Caki2 (cell line): ENCODE results near the gene USP12. TPM values are rescaled to one million over a fixed set of nuclear protein-coding genes. Genes with fewer than 3 reads are reported as not detected.
"Not testable (repeated sequence)": the region's sequence is repeated elsewhere in the genome, so short reads cannot be mapped to it uniquely, and the experiment has no call there.

Source experiments
- DNase-seq: peaks from one replicate; pipeline ENCODE4 v3.0.0-alpha.2; 2015; ENCODE audit warnings: low read depth
- in situ Hi-C: cut with HindIII; loops from 2 replicates; pipeline ENCODE4 v1.10.0; 2016; ENCODE audit warnings: low sequenced_read_pairs, low pct_unique_long_range_greater_than_20kb, mixed read lengths
- total RNA-seq: library from RNA; depleted of rRNA; stranded (reverse); fragments of >200 nt; shearing (Covaris generic); gene quantifications from 2 replicates; pipeline ENCODE4 v1.2.3, GENCODE V29; 2014; ENCODE audit warnings: low replicate concordance

The USP12 gene
- total RNA-seq, 1 experiment from 2014 or later, result 5.8 TPM

DNA sequence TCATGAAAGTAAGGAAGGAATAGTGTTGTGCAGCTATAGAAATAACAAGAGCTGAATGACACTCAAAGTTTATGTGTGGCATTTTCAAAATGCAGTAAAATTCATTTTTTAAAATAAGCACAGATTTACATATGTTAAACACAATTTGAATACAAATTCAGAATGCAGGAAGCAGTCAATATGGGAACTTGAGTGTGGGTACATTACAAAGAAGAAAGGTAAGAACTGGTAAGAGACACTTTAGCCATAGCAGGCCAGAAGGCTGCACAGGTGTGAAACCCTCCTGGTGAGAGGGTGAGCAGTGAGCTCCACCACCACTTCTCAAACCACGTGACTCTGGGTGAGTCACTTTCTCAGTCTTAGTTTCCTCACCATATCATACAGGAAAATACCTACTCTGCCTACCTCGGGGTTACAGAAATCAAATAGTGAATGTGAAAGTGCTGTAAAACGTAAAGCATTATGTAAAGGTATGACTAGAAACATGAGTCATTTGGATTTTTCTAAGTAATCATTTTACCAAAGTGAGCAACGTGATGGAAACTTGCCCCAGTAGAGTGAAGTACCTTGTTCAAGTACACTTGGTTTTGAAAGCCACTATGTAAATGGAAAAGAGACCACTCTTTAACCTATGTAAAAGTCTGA is 40.5 kb downstream of the USP12 start:
- in situ Hi-C loops, result no loop called here
- DNase-seq, result peak; percentile 37

DNA sequence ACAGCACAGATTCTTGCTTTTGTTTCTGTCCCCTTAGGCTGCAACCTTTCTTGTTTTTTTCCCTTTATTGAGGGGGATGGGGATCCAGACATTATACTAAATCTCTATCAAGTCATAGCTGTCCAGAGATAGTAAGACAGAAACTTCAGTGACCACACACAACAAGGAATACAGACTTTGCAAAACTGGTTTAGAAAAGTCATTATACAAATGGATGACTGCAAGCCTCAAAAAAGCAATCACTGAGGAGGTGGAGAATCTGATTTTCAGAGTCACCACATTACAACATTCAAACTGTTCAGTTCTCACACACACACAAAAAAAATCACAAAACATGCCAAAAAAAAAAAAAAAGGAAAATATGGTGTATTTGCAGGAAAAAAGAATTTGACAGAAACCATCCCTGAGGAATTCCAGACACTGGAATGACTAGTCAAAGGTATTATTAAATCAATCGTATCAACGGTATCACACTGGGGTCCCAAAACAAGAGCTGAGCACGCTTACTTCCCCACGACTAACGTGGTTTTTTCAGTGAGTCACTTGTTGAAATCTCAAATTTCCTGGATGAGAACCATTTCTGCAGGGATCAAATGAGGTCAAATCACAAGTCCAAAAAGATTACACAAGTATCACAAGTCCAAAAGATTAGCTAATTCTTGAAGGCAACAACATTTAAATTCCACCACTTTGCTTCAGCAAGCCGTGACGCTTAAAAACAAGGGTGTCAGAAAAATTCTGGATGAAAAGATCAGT is 41.2 kb downstream of the USP12 start:
- in situ Hi-C loops, result no loop called here
- no peak for DNase-seq

DNA sequence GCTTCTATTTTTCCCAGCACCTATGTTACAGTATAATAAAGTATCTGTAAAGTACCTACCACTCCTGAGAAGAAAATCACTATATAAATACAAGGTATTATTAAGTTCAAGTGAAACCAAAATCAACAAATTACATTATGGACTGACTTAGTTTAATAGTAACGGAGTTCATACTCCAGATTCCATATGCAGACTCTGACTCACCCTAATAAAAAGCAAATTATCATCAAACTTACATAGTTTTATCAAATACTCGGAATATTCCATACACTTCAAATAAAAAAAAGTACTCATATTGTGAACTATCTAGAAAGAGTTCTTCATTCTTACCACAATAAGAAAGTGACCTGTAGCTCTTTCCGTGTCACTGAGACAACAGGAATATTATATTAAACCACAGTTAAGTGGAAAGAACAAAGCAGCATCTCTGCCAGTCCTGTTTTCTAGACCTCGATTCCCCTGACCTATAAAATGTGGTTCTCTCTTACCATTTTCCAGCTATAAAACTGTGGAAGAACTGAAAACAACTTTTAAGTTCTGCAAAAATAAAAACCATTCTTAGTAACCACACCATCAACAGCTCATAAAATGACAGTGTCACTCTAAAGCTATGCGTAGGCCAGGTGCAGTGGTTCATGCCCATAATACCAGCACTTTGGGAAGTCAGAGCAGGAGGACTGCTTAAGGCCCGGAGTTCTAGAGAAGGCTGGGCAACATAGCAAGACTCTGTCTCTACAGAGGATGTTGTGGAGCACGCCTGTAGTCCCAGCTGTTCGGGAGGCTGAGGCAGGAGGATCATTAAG is 42.6 kb downstream of the USP12 start:
- in situ Hi-C loops, result no loop called here
- DNase-seq, result no peak

DNA sequence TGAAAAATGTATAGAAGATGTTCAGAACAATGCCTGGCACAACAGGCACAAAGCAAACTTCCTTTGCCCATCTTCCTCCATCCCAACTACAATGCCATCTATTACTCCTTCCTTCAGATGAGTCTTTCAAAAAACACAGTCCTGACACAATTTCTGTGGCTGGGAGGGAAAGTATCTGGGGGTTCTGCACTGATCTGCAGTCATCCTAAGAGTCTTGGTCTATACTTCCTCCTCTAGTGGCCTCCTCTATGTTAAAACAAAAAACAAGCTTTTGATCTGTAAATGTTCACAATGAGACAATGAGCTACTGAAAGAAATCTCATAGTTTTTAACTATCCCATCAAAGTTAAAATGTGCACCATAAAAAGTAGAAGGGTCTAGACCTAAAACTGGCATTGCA is 44.8 kb downstream of the USP12 start:
- in situ Hi-C loops, result no loop called here
- no peak for DNase-seq

DNA sequence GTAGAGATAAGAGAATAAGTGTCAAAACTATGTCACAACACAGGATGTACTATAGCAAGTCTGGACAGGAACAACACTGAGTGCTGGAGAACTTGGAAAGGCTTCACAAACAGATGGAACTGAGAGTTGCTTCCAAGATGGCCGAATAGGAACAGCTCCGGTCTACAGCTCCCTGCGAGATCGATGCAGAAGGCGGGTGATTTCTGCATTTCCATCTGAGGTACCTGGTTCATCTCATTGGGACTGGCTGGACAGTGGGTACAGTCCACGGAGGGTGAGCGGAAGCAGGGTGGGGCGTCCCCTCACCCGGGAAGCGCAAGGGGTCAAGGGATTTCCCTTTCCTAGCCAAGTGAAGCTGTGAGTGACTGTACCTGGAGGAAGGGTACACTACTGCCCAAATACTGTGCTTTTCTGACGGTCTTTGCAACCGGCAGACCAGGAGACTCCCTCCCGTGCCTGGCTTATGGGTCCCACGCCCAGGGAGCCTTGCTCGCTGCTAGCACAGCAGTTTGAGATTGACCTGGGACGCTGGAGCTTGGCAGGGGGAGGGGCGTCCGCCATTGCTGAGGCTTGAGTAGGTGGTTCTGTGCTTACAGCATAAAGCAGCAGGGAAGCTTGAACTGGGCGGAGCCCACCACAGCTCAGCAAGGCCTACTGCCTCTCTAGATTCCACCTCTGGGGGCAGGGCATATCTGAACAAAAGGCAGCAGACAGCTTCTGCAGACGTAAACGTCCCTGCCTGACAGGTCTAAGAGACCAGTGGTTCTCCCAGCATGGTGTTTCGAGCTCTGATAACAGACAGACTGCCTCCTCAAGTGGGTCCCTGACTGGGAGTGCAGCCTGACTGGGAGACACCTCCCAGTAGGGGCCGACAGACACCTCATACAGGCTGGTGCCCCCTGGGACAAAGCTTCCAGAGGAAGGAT is 46.0 kb downstream of the USP12 start:
- no peak for DNase-seq
- in situ Hi-C loops, result no loop called here

DNA sequence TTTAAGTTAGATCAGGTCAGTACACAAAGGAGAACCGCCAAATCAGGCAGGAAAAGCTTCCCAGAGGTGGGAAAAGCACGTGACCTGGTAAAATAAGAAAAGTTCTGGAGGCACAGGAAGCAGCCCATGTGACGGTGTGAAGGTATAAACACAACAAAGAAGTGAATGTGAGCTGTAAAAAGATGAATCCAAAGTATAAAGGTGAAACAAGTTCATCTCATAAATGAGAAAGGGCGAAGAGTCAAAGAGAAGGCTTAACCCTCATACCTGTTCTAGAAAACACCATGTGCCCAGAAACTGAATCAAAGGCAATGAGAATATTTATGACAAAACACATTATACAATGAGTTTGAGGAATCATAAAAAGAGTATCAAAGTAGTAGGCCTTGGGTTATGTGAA is 47.0 kb downstream of the USP12 start:
- in situ Hi-C loops, result no loop called here
- no peak for DNase-seq

DNA sequence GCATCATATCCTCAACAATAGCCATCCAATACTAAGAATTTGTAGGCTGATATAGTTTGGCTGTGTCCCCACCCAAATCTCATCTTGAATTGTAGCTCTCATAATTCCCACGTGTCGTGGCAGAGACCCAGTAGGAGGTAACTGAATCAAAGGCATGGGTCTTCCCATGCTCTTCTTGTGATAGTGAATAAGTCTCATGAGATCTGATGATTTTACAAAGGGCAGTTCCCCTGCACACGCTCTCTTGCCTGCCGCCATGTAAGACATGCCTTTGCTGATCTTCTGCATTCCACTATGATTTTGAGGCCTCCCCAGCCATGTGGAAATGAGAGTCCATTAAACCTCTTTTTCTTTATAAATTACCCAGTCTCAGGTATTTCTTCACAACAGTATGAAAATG is 48.2 kb downstream of the USP12 start:
- in situ Hi-C loops, DNase-seq: not testable (repeated sequence)

DNA sequence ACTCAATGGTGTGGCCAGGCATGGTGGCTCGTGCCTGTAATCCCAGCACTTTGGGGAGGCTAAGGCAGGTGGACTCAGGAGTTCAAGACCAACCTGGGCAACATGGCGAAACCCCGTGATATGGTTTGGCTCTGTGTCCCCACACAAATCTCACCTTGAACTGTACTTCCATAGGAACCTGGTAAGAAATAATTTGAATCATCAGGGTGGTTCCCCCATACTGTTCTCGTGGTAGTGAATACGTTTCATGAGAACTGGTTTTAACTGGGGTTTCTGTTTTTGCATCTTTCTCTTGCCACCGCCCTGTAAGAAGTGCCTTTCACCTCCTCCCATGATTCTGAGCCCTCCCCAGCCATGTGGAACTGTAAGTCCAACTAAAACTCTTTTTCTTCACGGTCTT is 49.6 kb downstream of the USP12 start:
- DNase-seq, result no peak
- in situ Hi-C loops, result no loop called here

DNA sequence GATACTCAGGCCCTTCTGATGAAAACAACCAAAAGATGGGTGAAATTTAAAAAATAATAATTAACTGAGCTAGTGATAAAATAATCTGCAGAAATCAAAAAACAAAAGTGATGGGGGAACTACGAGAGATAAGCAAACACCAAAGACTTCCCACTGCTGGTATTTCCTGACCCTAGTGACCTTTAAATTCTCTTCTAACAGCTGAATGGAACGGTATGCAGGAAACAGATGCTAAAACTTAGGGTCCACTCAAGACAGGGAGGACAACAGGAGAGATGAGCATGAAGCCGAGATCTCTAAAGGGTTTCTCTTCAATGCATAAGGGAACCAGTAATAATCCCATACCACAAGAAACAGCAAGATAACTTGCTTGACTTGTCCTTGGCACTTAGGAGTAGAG is 50.8 kb downstream of the USP12 start:
- in situ Hi-C loops, result no loop called here
- DNase-seq, result no peak

DNA sequence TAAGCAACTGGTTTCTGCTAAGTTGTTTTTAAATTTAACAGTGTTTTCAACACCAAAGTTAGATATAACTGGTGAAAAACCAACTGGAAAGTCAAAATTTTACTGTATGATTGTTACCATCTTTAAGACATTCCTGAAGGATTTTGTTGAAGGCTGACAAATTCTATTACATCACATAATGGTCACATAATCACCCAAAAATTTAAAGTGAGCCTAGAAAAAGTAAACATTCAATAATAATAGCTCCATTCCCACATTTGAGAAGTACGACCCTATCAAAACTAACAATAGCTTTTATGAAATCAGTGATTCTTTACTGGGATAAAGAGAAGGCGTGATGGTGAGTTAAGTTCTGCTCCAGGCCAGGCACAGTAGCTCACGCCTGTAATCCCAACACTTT is 51.6 kb downstream of the USP12 start:
- no peak for DNase-seq
- in situ Hi-C loops, result no loop called here

DNA sequence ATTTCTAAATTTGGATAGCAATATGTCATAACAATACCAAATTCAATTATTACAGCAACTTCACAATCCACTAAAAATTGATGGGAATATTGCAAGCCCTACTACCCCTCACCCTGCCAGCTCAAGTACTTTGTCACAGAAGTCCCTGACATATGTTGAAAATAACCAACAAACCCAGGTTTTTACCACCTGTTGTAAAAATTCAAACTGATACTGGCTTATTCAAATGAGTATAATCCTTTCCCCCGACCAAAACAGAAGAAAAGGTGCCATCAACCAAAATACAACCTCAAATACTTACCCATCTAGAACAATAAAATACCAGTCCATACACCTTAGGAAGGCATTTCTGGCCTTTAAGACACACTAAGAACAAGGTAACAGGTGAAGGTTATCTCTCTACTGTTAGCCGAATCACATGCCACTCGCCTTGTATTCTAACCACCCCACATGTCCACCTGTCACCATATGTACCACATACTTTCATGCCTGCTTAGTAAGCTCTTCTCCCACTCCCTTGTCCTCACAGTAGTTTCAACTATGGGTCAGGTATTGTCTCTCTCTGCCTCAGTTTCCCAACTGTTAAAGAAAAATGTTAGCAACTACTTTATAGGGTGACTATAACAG is 53.1 kb downstream of the USP12 start:
- in situ Hi-C loops, result no loop called here
- DNase-seq, result no peak

DNA sequence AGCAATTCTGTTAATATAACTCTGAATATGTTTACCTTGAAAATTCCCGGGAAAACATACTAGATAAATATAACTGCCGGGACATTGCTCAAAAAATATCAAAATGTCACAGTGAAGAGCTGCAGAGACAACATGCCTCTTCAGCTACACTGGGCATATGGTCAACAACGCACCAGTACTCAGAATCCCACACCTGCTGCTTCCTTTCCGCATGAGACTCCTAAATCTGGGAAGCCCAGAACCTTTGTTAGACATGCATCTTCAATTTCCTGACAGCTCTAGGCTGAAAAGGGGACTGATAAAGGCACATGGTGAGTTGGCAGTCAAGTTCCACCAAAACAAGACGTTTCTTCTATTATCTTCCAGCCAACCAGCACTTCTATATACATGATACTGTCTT is 53.7 kb downstream of the USP12 start:
- no peak for DNase-seq
- in situ Hi-C loops, result no loop called here

DNA sequence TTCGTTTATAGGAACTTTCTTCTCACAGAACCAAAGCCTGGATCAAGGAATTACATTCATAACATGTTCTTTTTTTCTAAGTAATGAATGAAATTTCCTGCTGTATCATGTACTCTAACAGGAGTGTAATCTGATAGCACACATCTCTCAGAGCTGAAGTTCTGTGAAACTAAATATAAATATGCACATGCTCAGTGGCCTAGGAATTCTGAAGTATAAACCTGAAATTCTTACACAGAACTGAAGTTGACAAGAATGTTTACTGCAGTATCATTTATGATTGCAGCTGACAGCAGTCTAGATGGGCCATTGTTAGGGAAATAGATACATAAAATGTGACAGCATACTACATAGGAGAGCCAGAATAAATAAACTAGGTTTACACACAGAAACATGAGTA is 54.5 kb downstream of the USP12 start:
- in situ Hi-C loops, result no loop called here
- DNase-seq, result no peak

DNA sequence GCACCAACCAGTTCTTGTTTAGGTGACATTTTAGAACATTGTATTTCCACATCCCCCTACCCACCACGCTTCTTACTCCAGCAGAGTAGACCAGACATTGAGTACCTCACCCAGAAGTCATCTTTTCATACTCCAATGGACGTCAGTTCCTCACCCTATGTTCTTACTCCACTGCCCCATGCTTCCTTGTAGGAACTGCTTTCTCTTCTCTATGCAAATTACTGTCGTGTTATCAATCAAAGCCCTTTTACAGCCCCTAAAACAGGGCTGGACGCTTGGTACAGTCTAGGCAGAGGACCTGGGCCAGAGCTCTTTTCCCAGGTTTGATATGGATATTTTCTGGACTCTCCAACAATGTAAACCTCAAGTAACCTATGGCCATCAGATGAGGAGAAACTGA is 58.2 kb downstream of the USP12 start:
- in situ Hi-C loops, result no loop called here
- DNase-seq, result no peak

DNA sequence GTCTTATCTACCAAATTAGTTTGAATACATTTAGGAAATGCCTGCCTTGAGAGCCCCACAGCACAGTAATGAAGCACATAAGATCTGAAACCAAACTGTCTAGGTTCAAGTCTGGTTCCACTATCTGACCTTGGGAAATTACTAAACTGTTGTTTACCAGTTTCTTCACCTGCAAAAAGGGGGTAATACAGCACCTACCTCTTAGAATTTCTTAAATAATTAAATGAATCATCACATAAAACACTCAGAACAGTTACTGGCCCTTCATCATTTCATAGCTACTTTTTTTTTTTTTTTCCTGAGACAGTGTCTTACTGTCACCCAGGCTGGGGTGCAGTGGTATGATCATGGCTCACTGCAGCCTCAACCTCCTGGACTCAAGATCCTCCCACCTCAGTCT is 59.6 kb downstream of the USP12 start:
- no peak for DNase-seq
- in situ Hi-C loops, result no loop called here

DNA sequence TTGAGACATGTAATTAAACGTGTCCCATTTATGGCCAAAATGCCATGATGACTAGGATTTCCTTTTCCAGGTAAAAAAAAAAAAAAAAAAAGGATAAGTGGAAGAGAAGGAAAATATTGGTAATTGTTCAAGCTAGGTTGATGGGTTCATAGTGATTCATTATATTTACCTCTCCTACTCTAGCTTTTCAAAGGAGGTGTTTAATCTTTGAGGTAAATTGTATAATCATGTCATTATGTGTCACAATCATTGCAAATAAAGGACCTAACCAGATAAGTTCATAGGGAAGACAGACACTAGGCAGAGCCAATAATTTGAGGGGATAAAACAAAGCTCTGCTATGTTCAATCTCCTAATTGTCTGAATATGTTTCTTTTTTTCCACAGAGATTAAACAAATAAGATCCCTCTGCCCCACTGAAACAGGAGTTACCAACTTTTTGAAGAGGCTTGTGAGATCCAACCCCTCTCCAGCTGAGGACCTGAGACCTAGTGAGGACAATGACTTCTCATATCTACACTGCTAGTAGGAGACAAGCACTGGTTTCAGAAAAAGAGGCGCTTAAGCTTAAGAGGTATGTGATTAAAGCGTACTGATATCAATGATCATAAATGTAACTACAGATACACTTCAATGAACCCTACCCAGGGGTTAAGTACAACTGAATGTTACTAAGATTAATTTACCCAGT is 61.4 kb downstream of the USP12 start:
- no peak for DNase-seq
- in situ Hi-C loops, result no loop called here

DNA sequence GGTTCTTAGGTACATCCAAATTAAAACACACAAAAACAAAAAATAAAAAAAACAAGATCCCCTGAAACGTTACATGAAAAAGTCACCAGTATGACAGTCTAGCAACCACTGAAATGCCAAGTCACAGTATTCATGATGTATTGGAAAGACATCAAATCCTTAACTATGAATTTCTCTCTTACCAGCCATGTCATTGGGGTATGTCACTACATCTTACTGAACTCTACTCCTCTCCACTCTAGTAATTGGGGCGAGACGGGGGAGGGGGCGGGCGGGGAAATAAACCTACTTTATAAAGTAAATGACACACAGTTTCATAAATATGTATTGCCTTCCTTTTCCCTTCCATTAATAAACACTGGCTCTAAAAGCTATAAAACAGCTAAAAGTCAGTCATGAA is 65.5 kb downstream of the USP12 start:
- DNase-seq, result no peak
- in situ Hi-C loops, result no loop called here
